ENCODE measurements around the gene LPP.
"Not testable (repeated sequence)": the region's sequence is repeated elsewhere in the genome, so short reads cannot be mapped to it uniquely, and the experiment has no call there.

GRCh38 chr3:188445175-188445574 lies 291.2 kb downstream of the LPP start:
- TF ChIP-seq CTCF (IDR thresholded peaks at IDR 0.05 in 4 of 5, conservative IDR thresholded peaks at IDR 0.05 in 1 of 5); POLR2A (IDR thresholded peaks at IDR 0.05): not testable (repeated sequence)

All from gastrocnemius medialis (tissue), 4 donors.